Stimulated activated CD4-positive, alpha-beta T cell treated with anti-CD3 and anti-CD28 coated beads, Interleukin-4, amount 100 ng/mL, for 48 hours (primary cell): ENCODE data around the gene HOXA9.

Experiments
- DNase-seq, 2 donors: peaks; one replicate each; pipeline ENCODE4 v3.0.0-alpha.2; 2020; ENCODE audit warnings: low read depth in 2 of 2

The HOXA9 gene

GRCh38 chr7:27188386-27189294 is 23.3 kb upstream of the HOXA9 start:
- DNase-seq, result no peak

- DNase-seq, result no peak
These were observed 22.4 kb upstream of the HOXA9 start for GRCh38 chr7:27187475-27188385.

DNA sequence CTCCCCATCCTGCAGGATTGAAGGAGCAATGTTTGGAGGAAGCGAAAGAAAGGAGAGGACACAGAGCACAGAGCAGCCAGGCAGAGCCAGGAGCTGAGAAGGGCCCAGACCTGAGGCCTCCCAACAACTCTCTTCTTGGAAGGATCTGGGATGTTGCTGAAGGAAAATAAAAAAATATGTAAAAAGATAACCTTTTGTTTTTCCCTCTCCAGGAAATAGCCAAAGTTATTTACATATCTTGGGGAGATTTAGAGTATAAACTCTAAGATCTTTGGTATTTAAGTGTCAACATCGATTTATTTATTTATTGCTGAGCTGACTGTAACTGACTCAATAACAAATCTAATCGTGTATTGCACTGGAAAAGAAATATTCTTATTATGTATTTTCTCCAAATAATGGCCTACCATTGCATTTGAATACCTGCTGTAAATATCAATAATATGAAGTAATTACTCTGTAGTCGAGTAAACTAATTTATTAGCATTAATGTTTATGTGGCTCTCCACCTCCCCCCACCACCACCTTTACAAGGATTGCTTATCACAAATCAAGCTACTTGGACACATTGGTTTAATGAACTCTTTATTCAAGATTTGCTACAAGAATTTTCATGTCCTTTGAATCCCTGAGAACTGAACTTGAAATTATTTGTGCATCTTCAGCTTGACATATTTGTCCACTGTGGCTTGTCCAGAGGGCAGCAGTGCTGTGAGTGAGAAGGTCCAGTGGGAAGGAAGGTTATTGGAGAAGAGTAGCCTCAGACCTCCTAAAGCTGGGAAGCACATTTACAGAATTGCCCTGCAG is 21.5 kb upstream of the HOXA9 start:
- no peak for DNase-seq

DNA sequence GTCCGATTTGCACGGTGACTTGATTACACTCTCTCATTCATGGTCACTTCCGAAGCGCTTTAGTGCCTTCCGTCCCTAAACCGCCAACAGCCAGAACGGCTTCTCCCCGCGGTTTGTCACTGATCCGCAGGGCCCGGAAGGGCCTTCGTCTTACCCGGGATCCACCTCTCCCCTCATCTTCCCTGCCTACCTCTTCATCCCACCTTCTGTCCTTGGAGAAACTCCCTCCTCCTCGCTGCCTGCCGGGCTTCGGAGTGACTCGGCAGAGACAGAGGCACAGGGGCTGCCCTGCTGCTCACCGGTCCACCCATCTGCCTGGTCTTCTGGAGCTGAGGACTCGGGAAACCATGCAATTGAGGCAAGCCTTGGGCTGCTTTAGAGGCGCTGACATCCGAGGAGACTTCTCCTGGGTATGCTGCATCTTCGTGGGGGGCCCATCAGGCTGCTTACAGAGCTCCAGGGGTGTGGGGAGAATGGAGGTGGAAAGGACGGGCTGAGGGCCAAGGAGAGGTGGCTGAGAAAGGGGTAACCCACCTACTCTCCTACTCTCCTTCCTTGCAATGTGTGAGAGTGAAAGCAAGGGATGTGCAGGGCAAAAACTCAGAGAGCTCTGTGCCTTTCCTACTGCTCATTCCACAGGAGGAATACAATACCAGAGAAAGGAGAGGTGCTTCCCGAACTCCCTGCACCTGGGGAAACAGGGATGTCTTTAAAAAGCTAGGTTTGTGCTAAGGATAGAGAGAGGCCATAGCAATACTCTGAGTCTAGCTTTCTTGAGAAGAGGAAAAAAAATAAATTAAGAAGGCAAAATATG is 20.7 kb upstream of the HOXA9 start:
- DNase-seq, result no peak

DNA sequence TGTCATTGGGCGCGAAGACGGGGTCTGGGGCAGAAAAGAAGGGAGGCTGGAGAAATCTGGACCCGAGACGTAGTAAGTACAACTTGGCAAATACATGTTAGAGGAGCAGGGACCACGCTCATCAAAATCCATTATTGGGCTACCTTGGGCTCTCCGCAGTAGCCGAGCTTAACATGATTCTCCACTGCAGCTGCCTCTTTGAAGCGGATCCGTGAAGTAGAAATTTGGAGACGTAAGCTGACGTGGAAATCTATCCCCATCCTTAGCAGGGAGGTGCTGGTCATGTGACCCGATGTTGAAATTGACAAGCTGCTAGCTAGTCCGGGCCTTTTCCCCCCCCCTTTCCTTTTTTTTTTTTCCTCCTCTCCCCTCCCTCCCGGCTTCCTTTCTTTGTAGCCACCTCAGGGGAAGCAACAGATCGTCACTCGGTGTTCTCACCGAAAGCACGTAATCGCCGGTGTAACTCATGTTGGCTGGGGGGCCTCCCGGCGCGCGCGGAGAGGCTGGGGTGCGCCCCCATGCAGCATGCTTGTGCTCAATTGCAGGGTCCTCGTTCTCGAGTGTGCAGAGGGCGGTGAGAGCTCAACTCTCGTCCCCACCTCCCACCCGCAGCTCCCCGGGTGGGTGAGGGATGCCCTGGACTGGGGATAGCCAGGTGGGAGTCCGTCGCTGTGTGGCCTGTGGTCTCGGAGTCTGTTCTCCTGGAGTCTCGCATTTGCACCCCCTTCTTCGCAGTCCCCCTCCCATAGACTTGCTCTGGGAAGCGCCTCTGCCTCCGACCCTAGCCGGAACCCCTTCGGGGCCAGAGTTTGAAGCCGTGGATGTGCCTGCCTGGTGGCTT is 19.9 kb upstream of the HOXA9 start, which contains the start of gene HOXA11:
Gene HOXA11 (minus strand): TSS at position 220 of the 841 bp plus-strand sequence. CDS start 88 bp downstream, at position 132.
- DNase-seq, result no peak

DNA sequence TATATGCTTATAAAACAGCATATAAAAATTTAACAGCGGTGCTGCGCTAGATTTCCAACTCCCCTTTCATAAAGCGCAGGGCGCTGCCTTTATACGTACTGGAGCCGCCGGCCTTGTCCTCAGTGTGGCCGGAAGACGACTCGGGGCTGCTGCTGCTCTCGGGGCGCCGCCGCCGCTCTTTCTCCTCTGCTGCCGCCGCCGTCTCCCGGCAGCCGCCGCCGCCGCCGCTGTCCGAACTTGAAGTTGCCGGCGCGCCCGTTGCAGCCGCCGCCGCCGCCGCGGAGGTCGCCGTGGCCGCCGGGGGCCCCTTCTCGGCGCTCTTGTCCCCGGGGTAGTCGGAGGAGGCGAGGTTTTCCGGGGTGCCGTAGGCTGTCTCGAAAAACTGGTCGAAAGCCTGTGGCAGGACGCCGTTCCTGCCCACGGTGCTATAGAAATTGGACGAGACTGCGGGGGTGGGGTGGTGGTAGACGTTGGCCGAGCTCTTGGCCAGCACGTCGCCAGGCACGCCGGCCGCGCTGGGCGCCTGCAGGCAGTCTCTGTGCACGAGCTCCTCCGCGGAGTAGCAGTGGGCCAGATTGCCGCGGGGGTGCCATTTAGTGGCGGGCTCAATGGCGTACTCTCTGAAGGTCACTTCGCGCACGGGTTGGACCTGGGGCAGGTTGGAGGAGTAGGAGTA is 19.1 kb upstream of the HOXA9 start:
- DNase-seq, result no peak

DNA sequence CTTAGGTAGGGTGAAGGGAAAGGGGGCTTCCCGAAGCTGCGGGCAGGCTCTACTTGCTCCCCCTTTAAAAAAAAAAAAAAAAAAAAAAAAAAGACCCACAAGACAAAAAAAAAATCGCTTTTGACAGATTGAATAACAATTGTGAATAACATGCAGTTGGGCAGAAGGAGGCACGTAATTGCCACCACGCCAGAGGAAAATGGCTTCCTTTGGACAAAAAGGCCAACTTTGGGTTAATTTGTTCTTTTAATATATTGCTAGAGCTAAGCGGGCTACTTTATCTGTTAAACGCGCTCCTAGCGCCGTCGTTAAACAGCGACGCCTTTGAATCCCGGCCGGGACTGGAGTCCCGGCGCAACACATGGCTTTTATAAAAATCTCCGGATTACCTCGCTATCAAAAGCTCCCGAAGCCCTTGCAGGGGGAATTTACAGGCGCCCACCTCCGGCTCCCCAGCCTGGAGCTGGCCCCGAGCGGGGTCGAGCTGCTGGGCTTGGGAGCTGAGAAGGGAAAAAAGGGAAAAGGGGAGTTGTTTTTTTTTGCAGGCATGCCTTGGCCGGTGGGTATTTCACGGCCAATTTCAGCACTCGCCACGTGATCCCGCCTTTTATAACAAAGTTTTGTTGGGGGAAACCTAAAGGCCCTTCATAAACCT is 18.5 kb upstream of the HOXA9 start:
- DNase-seq, result no peak

DNA sequence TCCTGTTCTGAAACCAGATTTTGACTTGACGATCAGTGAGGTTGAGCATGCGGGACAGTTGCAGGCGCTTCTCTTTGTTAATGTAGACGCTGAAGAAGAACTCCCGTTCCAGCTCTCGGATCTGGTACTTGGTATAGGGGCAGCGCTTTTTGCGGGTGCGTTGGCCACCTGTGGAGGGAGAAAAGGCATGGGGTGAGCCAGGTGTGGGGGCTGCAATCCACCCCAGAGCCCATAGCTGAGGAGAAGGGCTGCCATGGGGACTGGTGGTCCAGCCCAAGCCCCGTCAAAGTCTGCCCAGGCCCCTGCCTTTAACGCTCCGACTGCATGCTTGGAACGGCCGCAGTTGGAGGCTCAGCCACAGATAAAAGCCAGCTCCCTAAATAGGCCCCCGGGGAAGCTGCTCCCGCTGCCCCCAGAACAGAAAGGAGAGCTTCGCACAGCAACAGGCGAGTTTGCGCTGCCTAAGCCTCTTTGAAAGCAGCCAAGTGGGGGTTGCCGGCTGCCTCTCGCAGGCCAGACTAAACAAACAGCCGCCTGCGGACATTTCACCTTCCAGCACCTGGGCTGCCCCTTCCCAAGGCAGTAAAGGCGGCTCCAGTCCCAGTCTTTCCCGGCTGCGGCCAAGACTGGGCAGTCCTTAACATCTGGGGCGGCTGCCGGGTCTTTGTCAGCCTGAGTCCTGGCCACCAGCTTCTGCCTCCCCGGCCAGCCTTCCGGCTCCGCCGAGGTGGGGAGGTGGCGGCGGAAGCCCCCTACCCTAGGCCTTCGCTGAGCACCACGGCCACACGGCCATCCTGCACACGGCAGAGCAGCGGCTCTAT is 17.7 kb upstream of the HOXA9 start:
- no peak for DNase-seq

DNA sequence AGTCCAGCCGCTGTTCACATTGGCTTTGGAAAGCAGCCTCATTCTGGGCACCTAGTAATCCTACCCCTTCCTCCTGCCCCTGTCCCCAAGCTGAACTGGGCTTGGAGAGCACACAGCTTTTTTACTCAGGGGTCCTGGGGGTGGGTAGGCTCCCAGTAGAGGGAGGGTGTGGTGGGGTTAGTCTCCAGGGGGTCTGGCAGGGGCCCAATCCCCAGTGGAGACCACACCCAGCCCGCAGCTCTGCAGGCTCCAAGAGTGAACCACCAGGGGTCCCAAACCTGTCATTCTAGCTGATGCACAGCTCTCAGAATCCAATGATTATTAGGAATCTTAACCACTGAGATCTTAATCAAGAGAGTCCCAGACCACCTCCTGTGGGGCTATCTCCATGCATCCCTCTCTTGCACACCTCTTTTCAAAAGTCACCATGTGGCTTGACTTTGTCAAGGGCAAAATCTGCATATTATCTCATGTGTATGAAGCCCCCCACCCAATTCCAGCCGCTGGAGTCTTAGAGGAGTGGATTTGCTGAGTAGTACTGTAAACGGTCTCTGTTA is 17.0 kb upstream of the HOXA9 start:
- no peak for DNase-seq

DNA sequence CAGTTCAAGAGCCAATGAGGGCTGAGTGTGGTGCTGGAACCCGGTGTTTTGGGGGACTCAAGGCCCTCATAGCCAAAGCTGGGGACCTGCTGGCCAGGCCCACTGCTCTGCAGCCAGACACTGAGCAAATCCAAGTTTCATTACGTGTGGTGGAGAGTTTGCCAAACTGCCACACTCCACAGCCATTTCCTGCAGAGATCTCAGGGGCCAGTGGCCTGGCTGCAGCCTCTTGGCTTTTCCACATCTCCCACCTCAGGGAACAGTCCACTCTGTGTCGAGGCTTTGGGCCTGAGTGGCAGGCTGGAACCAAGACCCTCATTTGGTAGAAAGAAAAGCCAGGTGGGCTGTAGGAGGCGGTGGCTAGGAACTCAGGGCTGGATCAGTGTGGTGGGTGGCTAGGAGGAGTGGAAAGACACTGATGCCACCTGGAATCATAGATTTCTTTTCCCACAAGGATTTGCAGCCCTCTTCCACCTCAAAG is 16.5 kb upstream of the HOXA9 start:
- no peak for DNase-seq

DNA sequence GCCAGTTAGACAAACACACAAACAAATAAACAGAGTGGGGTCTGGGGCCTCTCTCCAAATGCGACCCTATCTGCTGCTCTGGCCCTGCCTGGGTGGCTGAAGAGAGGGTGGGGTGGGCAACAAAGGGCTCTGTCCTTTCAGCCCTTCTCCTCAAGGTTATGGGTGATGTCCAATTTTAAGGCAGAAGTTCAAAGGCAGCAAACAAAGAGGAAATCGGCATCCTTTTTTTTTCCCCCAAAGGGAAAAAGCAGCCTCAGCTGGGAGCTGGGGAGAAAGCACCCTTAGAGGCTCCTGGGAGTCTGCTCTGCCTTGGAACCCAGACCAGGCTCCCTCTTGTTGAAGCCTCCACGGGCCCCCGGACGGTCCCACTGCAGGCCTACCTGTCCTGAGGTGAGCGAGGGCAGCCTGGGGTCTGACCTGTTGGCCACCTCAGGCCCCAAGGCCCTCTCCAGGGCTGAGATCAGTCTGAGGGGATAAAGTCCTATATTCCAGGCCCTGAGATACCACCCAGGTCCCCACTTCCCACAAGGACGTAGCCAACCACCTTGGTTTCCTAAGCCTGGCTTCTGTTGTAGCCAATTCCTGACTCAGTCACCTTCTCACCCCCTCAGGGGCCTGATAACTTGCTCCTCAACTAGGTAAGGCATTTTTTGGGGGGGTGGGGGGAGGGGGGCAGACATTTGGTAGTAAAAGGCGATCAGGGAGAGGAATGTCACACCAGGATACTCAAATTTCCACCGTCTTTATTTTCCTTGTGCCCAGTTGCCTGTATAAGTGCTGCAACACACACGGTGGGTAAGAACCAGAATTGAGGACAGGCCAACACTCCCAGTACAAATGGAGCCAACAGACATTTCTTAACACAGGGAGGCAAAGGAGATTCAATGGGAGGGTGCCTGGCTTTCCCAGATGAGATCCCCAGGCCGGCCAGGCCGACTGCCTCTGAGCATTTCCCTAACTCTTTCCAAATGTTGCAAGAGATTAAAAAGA is 15.4 kb upstream of the HOXA9 start:
- no peak for DNase-seq

DNA sequence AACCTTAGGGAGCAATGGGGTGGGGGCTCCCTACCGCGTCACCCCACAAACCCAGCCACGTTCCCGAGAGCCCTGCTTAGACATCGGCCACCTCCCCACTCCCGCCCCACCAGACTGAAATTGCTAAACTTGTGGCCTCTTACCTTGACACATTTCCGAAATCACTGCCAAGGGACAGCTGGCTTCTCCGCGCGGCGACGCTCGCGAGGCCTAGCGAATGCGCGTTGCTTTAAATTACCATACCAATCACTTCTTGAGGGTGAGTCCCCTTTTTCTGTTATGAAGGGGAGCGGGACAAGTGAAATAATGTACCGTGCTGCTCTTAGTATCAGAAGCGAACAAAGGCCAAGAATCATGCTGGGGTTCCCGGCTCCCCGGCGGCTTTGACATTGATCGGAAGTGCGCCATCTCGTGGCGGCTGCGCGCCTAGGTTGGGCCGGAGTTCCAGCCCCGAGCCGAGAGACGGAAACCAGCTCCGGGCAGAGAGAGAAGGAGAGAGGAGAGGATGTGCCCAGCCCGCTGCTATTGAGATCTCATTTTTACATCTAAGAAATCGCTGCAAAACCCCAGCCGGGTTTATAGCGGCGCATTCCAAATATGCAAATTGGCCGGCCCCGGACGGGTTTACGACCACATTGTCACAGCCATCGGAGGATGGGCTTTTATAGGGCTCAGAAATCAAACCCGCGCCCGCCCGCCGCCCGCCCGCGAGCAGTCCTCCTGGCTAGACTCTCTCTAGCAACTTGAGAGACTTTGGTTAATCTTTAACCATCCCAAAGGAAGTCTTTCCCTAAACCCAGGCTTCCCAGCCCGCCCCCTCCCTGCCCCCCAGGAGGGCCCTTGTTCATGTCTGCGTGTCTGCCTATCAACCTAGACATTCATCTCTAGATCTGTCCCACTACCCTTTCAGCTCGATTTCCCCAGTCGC is 14.4 kb upstream of the HOXA9 start:
- peak in 1 of 2 donors; percentile 58 for DNase-seq

GRCh38 chr7:27179030-27179429 is 13.7 kb upstream of the HOXA9 start:
- DNase-seq, result no peak

- no peak for DNase-seq
These were observed 13.0 kb upstream of the HOXA9 start for GRCh38 chr7:27178366-27178765.

DNA sequence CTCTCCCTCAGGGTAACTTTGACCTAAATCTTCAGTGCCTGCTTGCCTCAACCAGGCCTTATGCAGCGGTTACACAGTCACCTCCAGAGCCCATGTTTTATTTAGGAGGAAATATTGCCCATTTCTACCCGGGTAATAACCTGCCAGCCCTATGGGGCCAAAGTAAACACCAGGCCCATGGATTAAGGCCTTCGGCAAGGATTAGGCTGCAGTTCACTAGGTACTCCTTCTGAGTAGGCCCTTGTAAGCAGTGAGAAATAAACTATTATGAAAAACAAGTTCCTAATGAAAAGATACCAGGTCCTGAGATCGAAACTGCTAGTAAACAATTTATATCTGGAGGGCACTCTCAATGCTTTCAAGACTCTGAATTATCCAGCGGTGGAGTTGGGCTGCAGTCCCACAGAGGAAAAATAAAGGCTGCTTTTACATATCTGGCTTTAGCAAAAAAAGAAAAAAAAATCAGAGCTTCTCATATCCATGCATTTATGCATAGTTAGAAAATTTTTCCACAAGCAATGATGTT is 12.5 kb upstream of the HOXA9 start:
- no peak for DNase-seq
